HG03565 (cell line): ENCODE data around the gene KCNN4.
A peak's percentile ranks its signal among the peaks of the same experiment; 100 is the strongest.
"Not testable (repeated sequence)": the region's sequence is repeated elsewhere in the genome, so short reads cannot be mapped to it uniquely, and the experiment has no call there.

Experiments
- ATAC-seq: cut with Tn5 transposase; IDR thresholded peaks from one replicate; pipeline ENCODE4 v1.9.1; 2021; ENCODE audit warnings: mild to moderate bottlenecking, moderate library complexity; ENCODE audit not compliant: unreplicated experiment

Gene KCNN4

GRCh38 chr19:43775299-43775890 lies 5.4 kb downstream of the KCNN4 start:
- ATAC-seq: no peak

GRCh38 chr19:43774940-43775258 lies 5.9 kb downstream of the KCNN4 start:
- not testable (repeated sequence) for ATAC-seq

GRCh38 chr19:43774103-43774939 lies 6.5 kb downstream of the KCNN4 start:
- ATAC-seq: no peak

DNA sequence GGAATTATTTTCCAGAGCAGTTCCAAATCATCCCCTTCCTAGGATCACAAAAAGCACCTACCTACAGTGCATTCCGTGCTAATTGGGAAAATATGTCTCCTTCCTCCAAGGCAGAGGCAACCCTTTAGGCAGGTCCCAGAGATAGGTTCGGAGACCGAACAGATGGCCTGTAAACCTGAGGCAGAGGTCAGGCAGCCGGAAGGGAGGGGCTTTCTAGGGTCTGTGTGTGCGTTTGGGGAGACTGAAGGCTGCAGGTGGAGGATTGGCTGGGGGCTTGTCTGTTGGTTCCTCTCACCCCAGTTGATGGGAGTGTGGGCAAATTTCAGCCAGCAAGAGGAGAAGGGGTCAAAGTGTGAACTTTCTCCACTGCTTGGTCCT lies 7.1 kb downstream of the KCNN4 start:
- ATAC-seq: no peak

- no peak for ATAC-seq
Measured at GRCh38 chr19:43769256-43769655, 11.5 kb downstream of the KCNN4 start.

DNA sequence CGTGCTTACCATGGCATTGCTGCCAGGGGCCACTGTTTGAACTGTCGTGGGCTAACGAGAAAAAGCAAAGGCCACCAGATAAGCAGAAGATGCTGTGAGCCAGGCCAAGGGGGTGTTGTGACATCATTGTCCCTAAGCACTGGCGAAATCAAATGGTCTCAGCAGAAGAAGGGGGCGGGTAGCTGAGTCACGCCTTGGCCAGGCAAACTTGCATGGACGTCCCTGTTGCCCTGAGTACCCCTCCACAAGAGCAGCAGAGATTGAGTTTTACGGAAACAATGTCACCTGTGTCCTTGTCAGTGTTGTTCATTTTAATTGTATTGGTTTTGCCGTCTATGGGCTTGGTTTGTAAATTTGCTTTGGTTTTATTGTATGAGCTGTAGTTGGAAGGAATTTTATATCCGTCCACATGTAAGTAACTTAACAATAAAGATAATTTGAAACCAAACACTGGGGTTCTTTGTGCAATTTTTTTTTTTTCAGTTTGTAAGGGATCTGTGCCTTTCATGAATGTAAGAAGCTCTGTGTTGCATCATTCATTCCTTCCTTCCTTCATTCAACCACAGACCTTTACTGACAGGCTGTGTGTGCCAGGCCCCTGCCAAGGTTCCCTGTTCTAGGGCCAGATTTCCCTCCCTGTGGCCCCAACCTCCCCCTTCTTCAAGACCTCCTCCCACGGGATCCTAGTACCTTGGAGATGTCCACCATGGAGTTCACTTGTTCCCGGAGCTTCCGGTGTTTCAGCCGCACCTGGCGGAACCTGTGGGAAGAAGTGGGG lies 12.3 kb downstream of the KCNN4 start:
- ATAC-seq: no peak

DNA sequence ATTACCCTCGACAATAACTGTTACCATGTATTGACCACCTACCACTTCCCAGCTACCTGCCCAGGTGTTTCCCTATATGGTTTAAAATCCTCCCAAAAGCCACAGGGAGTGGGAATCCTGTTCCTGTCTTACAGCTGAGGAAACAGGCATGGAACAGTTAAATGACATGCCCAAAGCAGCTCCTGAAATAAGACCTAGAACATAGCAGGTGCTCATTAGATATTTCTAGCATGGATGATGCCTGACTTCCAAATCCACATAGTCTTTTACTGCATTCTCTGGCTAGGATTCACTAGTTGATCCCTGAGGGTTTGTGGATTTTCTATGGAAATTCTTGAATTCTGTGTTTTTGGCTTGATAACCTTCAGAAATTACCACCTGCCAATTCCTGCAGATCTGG lies 13.0 kb downstream of the KCNN4 start:
- no peak for ATAC-seq

DNA sequence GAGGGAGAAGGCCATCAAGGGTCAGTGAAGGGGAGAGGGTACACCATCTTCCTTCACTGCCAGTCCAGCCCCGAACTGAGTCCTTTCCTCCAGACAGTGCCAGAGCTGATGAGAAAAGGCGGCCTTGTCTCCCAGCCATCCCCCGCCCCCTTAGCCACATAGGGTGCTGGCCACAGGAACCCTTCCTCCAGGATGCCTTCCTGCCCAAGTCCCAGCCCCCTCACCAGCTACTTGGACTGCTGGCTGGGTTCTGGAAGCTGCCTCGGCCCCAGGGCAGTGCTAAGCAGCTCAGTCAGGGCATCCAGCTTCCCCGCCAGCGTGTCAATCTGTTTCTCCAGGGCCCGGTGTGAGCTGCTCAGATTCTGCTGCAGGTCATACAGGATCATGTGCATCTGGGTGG lies 13.5 kb downstream of the KCNN4 start:
- no peak for ATAC-seq

GRCh38 chr19:43766755-43767043 lies 14.1 kb downstream of the KCNN4 start:
- ATAC-seq: no peak

DNA sequence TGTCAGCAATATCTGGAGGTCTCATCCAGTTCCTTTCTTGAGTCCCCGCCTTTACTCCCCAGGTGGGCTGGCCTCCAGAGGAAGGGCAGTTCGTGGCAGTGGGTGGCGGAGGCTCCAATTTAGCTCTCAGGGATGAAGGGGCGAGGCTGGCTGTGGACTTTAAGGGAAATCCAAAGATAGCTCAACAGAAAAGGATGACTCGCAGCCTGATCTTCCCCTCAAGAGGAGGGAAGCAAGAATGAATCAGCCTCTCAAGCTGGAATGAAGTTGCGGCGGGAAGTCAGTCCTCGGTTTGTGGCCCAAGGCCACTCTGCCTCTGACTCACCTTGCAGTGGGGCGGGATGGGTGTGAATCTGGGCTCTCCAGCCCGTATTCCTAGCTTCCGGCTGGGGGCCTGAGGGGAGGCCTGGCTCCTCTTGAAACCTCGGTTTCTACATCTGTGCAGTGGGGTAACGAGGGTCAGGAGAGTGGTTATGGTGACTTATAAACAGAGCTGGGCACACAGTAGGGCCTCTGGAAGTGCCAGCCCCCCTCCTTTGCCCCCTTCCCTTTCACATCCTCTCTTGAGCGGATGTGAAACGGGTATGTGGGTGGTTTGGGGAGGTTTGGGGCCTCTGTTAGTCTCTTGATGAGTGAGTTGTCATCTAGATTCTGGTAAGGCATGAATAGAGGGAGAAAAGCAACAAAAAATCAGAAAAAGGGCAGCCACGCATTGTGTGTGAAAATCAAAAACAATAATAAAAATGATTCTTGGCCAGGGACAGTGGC lies 15.5 kb downstream of the KCNN4 start:
- ATAC-seq: peak; percentile 39

DNA sequence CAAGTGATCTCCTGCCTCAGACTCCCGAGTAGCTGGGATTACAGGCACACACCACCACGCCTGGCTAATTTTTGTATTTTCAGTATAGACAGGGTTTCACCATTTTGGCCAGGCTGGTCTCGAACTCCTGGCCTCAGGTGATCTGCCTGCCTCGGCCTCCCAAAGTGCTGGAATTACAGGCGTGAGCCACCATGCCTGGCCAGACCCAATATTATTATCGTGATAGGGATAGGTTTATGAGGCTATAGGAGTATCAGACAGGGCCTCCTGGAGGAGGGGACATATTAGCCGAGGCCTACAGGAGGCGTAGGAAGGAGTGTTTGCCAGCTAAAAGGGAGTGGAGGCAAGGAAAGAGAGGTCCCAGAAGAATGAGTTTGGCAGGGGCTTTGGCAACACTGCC lies 16.1 kb downstream of the KCNN4 start:
- not testable (repeated sequence) for ATAC-seq

GRCh38 chr19:43763473-43763939 lies 17.3 kb downstream of the KCNN4 start:
- ATAC-seq: no peak

DNA sequence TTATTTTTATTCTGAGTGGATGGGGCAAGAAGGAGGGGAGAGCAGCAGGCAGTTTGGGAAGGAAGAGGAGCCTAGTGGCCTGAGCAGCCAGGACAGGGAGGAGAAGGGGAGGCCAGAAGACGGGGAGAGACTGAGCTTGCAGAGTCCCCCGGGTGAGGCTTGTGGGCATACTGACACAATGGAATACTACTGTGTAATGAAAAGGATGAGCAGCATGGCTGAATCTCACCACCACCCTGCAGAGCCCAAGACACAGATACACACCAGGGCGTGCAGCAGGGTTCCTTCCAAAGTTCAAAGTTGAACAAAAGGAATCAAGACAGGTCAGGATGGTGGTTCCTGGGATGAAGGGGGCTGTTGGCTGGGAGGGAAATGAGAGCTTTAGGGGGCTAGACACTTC lies 18.0 kb downstream of the KCNN4 start:
- no peak for ATAC-seq

GRCh38 chr19:43760941-43761340 lies 19.8 kb downstream of the KCNN4 start:
- no peak for ATAC-seq

DNA sequence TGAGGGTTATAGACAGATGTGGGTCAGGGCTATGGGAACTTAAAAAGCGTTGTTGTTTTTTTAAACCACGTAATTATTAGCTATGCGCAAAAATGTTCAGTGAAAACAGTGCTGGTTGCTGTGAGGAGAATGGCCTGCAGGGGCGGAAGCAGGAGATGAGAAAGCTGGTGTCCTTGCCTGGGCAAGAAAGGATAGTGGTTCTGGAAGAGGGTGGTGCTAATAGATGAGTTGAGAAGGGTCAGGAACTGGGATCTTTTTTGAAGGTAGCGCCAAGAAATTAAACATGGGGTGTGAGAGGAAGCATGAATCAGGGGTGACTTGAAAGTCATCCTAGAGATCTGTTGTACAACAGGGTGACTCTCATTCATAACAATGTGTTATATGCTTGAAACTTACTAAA lies 21.3 kb downstream of the KCNN4 start:
- ATAC-seq: no peak

DNA sequence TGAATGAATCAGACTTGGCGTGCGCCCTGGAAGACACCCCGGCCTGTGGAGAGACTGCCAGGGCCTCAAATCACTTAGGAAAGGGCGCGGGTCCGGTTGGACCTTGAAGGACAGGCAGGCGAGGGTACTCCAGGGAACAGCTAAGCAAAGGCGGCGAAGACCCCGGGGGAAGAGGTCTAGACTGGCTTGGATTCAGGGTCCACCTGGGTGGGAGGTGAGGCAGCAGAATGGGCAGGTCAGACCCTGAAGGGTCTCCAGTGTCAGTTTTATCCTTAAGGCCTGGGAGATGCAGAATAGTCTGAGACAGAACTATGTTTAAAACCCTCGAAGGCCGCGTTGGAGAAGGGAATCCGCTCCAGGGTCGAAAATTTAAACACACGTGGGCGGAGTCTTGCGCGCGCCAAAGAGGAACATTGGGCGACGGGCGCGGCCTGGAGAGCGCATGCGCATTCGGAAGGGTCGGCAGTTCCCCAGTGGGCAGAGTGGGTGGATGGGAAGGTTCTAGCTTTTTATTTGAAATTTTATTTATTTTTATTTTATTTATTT lies 25.4 kb downstream of the KCNN4 start:
- ATAC-seq: no peak

DNA sequence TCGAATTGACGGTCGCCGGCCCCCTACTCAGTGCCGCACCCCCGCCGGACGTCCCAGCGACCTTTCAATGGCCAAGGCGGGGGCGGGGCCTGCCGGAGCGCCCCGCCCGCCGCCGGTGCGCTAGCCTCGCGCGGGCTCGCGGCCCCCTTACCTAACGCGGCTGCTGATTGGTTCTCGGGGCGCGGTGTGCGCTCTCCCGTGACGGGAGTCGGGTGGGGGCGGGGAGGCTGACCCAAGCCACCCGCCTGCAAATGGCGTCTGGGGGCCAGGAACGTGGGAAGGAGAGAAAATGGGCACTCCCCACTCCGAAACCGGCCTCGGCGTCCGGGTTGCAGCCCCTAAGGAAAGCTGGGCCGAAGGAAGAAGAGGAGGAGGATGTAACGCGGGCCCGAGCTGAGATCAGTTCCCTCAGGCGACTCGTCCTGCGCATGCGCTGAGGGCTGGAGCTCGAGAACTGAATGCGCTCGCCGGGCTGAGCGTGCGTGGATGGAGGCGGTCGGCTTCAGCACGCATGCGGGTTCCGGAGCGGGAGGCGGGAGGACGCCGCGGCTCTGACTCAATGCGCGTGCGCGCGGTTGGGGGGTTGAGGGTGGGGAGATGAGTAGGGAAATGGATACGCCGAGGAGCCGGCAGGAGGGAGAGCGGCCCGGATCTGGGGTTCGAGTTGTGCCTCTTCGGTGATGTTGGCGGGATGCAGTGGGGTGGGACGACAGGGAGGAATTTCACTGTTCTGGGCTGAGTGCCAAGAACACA lies 26.1 kb downstream of the KCNN4 start, which contains the start of gene SMG9:
SMG9 (minus strand) TSS at position 460 of the 753 bp plus-strand sequence. CDS start 4,221 bp downstream, outside the sequence.
- peak; percentile 42 for ATAC-seq

GRCh38 chr19:43754253-43754502 lies 26.6 kb downstream of the KCNN4 start:
- ATAC-seq: no peak

DNA sequence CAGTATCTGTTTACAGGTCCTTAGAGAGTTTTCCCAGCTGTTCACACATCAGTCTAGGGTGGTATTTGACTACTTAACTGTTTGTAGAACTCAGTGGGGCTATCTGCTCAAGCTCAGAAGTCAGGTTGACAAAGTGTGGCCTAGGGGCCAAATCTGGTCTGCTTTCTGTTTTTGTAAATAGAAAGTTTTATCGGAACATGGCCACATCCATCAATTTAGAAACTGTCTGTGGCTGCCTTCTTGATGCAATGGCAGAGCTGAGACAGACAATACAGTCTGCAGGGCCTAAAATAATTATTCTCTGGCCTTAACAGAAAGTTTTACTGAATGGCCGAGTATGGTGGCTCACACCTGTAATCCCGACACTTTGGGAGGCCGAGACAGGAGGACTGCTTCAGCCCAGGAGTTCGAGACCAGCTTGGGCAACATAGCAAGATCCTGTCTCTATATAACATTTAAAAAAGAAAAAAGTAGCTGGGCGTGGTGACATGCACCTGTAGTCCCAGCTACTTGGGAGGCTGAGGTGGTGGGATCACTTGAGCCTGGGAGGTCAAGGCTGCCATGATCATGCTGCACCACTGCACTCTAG lies 28.4 kb downstream of the KCNN4 start:
- ATAC-seq: no peak
